ENCODE data around the gene GNG12.

Gene GNG12

DNA sequence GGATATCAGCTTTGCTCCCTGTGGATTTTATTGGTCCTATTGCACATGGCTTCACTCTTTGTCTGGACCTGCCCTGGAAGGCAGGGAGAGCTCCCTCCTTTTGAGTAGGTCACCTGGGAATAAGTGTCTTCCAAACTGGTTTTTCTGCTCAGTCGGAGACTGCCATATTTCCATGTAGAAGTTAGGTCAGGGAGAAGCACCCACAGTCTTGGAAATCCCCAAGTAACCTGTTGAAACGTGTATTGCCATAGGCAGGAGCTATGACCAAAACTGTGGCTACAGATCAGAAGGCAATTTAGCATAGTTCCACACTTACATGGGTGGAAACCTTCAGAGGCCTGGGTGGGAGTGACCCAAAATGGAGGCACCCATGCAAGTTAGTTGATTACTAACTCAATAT, 3.5 kb upstream of the GNG12 start:
- in situ Hi-C loops (cut with MboI; ENCODE audit: low pct_unique_long_range_greater_than_20kb, low sequenced_read_pairs, unreplicated experiment) = no loop called here
- TF ChIP-seq, protein P1, sequence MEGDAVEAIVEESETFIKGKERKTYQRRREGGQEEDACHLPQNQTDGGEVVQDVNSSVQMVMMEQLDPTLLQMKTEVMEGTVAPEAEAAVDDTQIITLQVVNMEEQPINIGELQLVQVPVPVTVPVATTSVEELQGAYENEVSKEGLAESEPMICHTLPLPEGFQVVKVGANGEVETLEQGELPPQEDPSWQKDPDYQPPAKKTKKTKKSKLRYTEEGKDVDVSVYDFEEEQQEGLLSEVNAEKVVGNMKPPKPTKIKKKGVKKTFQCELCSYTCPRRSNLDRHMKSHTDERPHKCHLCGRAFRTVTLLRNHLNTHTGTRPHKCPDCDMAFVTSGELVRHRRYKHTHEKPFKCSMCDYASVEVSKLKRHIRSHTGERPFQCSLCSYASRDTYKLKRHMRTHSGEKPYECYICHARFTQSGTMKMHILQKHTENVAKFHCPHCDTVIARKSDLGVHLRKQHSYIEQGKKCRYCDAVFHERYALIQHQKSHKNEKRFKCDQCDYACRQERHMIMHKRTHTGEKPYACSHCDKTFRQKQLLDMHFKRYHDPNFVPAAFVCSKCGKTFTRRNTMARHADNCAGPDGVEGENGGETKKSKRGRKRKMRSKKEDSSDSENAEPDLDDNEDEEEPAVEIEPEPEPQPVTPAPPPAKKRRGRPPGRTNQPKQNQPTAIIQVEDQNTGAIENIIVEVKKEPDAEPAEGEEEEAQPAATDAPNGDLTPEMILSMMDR (IDR thresholded peaks at IDR 0.05; ENCODE audit: extremely low read depth, insufficient read depth, missing control alignments) = no peak
- no peak for DNase-seq (ENCODE audit: low spot score)

DNA sequence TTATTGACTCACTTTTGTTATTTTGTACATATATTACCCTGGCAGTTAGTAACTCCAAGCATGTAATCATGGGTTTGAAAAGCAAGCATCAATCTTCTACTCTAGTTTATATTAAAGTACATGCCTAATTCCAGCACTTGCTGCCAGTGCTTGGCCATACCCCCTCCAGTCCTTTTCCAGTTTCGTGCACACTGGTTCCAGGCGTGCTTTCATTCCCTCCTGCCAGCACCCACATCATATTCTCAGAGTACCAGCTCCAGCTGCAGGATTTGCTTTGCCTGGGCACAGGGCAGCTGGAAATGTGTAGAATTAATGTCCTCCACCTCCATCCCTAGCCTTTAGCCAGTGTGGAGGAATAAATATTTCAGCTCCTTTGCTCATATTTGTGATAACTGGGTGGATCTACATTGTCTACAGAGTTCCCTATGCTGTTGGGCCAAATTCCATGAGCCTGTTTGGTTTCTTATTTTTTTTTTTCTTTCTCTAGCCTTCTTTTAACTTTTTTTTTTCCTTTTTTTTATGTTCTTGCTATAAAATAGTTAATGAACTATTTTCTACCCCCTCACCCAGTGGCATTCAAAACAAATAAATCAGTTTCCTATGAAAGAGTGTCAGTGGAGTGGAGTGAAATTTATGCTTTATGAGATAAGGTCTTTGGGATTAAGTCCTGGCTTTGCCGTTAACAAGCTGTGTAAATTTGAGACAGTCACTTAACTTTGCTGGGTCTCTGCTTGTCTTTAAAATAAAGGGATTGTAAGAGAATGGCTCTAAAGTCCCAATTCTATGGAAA, 2.6 kb upstream of the GNG12 start:
- DNase-seq (ENCODE audit: low spot score) = no peak
- in situ Hi-C loops (cut with MboI; ENCODE audit: low pct_unique_long_range_greater_than_20kb, low sequenced_read_pairs, unreplicated experiment) = no loop called here
- TF ChIP-seq, protein P1 (IDR thresholded peaks at IDR 0.05; ENCODE audit: extremely low read depth, insufficient read depth, missing control alignments) = no peak

DNA sequence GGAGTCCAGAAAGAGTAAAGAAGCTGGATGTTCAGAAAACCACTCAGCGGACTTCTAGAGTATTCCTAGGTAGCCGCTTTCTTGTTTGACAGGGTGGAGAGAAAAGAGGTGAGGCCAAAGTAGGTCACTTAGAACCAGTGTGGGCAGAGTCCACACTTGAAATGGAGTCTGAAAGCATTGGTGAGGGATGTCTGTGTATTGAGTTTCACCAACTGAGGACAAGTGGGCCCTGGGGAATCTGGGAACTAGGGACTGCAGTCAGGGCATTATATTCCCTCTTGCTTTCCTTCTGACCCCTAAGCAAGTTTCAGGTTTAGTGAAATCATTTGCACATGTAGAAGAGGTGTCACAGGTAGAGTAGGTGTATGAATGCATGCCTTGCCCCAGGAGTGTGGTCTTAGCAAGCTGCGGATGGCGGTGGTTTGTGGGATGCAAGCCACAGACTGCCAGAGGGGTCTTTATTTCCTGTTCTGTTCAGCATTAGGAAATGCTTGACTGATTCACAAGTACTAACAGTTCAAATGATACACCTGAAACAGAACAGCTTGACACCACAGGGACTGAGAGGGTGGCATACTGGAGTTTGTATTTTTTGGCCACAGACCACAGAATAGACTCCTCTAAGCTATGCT, 1.1 kb upstream of the GNG12 start:
- TF ChIP-seq, protein P1 (IDR thresholded peaks at IDR 0.05; ENCODE audit: extremely low read depth, insufficient read depth, missing control alignments) = no peak
- in situ Hi-C loops (cut with MboI; ENCODE audit: low pct_unique_long_range_greater_than_20kb, low sequenced_read_pairs, unreplicated experiment) = no loop called here
- no peak for DNase-seq (ENCODE audit: low spot score)

DNA sequence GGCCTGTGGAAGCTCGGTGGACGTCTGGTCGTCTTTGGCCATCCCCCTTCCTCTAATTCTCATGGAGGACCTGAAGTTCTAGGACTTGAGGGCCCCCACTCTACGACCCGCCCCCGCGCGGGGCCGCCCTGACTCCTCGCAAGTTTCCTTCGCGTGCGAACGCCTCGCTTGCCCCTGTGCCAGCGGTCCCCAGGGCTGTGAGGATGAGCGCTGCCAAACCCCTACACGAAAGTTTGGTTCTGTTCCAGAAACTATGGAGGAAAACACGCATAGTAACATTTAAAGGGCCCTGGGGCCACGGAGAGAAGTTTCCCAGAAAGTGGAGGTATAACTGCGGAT, 304 bp upstream of the GNG12 start:
- DNase-seq (ENCODE audit: low spot score) = peak; percentile 13
- TF ChIP-seq, protein P1 (IDR thresholded peaks at IDR 0.05; ENCODE audit: extremely low read depth, insufficient read depth, missing control alignments) = no peak
- in situ Hi-C loops (cut with MboI; ENCODE audit: low pct_unique_long_range_greater_than_20kb, low sequenced_read_pairs, unreplicated experiment) = no loop called here

DNA sequence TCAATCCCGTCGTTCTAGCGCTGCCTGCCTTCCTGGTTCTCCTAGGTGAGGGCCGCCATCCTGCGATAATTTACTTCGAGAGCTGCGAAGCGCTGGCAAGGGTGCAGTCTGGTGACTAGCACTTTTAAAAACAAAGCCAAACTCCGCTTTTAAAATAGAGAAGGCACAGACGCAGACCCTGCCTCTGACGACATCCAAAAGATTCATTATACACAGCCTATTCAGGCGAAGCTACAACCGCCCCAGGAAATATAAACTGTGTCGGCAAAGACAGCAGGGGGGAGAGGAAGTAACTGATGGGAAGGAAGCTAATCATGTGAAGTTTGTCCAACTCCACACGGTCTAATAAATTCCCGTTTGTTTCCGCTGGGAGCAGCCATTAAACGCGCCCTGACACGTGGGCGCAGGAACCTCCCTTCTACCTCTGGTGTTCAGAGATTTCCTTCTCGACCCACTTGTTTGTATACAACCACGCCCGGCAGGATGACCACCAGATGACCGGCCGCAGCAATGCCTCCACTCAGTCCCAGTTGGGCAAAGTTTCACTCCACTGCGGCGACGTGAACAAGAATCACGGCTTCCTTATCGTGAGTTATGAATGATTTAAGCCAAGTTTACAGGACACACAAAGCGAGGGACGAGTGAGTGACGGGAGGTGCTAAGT, 1.3 kb downstream of the GNG12 start:
- in situ Hi-C loops (cut with MboI; ENCODE audit: low pct_unique_long_range_greater_than_20kb, low sequenced_read_pairs, unreplicated experiment) = no loop called here
- TF ChIP-seq, protein P1 (IDR thresholded peaks at IDR 0.05; ENCODE audit: extremely low read depth, insufficient read depth, missing control alignments) = no peak
- DNase-seq (ENCODE audit: low spot score) = peak; percentile 48

DNA sequence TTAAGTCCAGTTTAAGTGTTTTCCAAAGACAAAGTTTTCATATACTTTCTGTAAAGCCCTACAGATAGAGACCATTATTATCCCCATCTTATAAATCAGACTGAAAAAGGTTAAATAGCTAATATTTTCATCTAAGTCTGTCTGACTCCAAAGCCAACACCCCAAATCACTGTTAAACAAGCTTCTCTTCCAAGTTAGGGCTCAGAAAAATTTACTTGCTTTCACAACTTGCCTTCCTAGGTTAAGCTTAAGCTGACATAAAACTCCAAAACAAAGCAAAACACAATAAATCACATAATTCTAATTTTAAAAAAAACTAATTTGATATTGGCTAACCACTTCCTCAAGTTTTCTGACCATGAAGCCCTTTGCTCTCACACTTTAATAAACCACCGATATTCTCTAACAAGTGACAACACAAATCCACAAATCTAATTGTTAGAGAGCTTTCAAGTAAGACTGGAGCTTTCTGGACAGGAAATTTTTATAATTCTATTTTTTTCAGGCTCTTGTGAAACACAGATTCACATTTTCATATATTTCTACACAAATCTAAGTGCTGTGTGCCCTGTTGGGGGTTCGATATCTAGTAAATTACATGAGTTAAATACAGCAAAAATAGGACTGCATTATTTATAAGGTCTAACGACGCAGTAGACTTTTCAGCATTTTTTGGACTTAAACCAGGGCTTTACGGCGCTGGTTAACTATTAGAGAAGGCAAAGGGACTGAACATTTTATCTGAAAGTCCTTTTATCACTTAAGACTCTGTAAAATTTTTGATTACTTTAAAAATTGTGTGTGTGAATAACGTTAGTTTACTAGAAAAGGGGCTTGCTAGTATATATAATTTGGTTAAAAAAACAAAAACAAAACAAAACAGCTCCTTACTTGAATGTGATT, 2.1 kb downstream of the GNG12 start:
- DNase-seq (ENCODE audit: low spot score) = no peak
- TF ChIP-seq, protein P1 (IDR thresholded peaks at IDR 0.05; ENCODE audit: extremely low read depth, insufficient read depth, missing control alignments) = no peak
- in situ Hi-C loops (cut with MboI; ENCODE audit: low pct_unique_long_range_greater_than_20kb, low sequenced_read_pairs, unreplicated experiment) = no loop called here

Measured in GM13977 (cell line).